ENCODE measurements around the gene SPN.

- TF ChIP-seq CTCF (conservative IDR thresholded peaks at IDR 0.05; ENCODE audit: low read depth, low read length), result no peak
- no peak for TF ChIP-seq RFX5 (IDR thresholded peaks at IDR 0.05; ENCODE audit: low read depth, low read length)
- TF ChIP-seq RAD21 (IDR thresholded peaks at IDR 0.05; ENCODE audit: low read length), result no peak
- TF ChIP-seq POLR2A (IDR thresholded peaks at IDR 0.05; ENCODE audit: low read depth, low read length), result no peak
- no peak for TF ChIP-seq CEBPB (IDR thresholded peaks at IDR 0.05; ENCODE audit: low read depth, low read length)
- TF ChIP-seq CHD1 (IDR thresholded peaks at IDR 0.05; ENCODE audit: low read depth, low read length), result no peak
- TF ChIP-seq MXI1 (IDR thresholded peaks at IDR 0.05; ENCODE audit: borderline replicate concordance, low read depth, low read length), result no peak
These were observed 5.2 kb downstream of the SPN start for GRCh38 chr16:29668267-29668666.

Measured in IMR-90 (cell line).